ENCODE data around the gene PRUNE2. TPM values are rescaled to one million over a fixed set of nuclear protein-coding genes. Genes with fewer than 3 reads are reported as not detected.

The PRUNE2 gene
- total and polyA plus RNA-seq, 2 of the 8 experiments (the other 6 are each of a cell fraction or from before 2014, with no cell fraction given) = 5.5 to 13.3 TPM

GRCh38 chr9:76932757-76933156, 26.8 kb upstream of the PRUNE2 start (continued):
- no peak for TF ChIP-seq MAX (IDR thresholded peaks at IDR 0.05)
- no peak for TF ChIP-seq RNF2 (IDR thresholded peaks at IDR 0.05; ENCODE audit: borderline replicate concordance, low read depth, low read length, missing control alignments, poor library complexity, severe bottlenecking)
- no peak for TF ChIP-seq RXRA (IDR thresholded peaks at IDR 0.05; ENCODE audit: insufficient read depth, low read depth, low read length)
- no peak for TF ChIP-seq EZH2 (IDR thresholded peaks at IDR 0.05; ENCODE audit: low read depth, low read length, severe bottlenecking)
- TF ChIP-seq CHD1 (IDR thresholded peaks at IDR 0.05; ENCODE audit: low read depth, low read length) = no peak
- TF ChIP-seq SP1 (IDR thresholded peaks at IDR 0.05; ENCODE audit: low read depth, low read length) = no peak
- no peak for TF ChIP-seq MAFK (IDR thresholded peaks at IDR 0.05; ENCODE audit: low read depth, low read length)
- no peak for TF ChIP-seq SAP30 (IDR thresholded peaks at IDR 0.05; ENCODE audit: insufficient read depth, insufficient replicate concordance, low read length)

Data from H1 (cell line).